Measurements from ENCODE around the gene JDP2.

DNA sequence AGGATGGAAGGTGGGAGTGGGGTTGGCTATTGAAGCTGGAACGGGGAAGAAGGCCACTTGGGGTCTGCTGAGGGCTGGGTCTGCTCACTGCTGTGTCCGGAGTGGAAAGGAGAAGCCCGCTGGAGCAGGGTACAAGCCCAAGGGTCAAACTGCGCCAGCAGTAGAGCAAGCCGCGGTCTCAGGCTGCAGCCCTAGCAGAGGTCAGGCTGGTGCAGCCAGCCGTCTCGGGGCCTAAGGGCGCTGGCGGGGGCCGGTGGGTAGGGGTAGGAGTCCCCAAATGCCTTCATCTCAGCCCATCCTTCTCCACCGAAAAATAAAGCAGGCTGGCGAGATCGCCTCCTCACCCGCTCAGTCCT is 718 bp upstream of the JDP2 start:
- TF ChIP-seq, protein P1, sequence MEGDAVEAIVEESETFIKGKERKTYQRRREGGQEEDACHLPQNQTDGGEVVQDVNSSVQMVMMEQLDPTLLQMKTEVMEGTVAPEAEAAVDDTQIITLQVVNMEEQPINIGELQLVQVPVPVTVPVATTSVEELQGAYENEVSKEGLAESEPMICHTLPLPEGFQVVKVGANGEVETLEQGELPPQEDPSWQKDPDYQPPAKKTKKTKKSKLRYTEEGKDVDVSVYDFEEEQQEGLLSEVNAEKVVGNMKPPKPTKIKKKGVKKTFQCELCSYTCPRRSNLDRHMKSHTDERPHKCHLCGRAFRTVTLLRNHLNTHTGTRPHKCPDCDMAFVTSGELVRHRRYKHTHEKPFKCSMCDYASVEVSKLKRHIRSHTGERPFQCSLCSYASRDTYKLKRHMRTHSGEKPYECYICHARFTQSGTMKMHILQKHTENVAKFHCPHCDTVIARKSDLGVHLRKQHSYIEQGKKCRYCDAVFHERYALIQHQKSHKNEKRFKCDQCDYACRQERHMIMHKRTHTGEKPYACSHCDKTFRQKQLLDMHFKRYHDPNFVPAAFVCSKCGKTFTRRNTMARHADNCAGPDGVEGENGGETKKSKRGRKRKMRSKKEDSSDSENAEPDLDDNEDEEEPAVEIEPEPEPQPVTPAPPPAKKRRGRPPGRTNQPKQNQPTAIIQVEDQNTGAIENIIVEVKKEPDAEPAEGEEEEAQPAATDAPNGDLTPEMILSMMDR (IDR thresholded peaks at IDR 0.05): no peak
- no peak for TF ChIP-seq EZH2 (IDR thresholded peaks at IDR 0.05; ENCODE audit: borderline replicate concordance, insufficient read depth, low read depth, low read length, poor library complexity, severe bottlenecking)

Data from B cell (primary cell).